GM18861 (cell line): ENCODE data around the gene PAQR3.
A peak's percentile ranks its signal among the peaks of the same experiment; 100 is the strongest.
"Not testable (repeated sequence)": the region's sequence is repeated elsewhere in the genome, so short reads cannot be mapped to it uniquely, and the experiment has no call there.

Source experiments
- ATAC-seq: cut with Tn5 transposase; IDR thresholded peaks from one replicate; pipeline ENCODE4 v1.9.1; 2021; ENCODE audit not compliant: unreplicated experiment

The PAQR3 gene

GRCh38 chr4:78930016-78930629 lies 9.1 kb downstream of the PAQR3 start:
- no peak for ATAC-seq

- ATAC-seq: no peak
Measured at GRCh38 chr4:78928835-78929234, 10.4 kb downstream of the PAQR3 start.

GRCh38 chr4:78926826-78927225 lies 12.4 kb downstream of the PAQR3 start:
- no peak for ATAC-seq

GRCh38 chr4:78923464-78924312 lies 15.6 kb downstream of the PAQR3 start:
- ATAC-seq: peak; percentile 66

GRCh38 chr4:78922207-78922606 lies 17.0 kb downstream of the PAQR3 start:
- no peak for ATAC-seq

- no peak for ATAC-seq
Measured at GRCh38 chr4:78910612-78911011, 28.6 kb downstream of the PAQR3 start.

GRCh38 chr4:78908974-78909373 lies 30.3 kb downstream of the PAQR3 start:
- not testable (repeated sequence) for ATAC-seq

GRCh38 chr4:78907638-78908037 lies 31.6 kb downstream of the PAQR3 start:
- no peak for ATAC-seq

GRCh38 chr4:78904143-78904542 lies 35.1 kb downstream of the PAQR3 start:
- no peak for ATAC-seq

- ATAC-seq: no peak
Measured at GRCh38 chr4:78902298-78902697, 36.9 kb downstream of the PAQR3 start.

- no peak for ATAC-seq
Measured at GRCh38 chr4:78901882-78902281, 37.4 kb downstream of the PAQR3 start.

GRCh38 chr4:78899302-78899701 lies 39.9 kb downstream of the PAQR3 start:
- no peak for ATAC-seq

GRCh38 chr4:78889955-78890354 lies 49.3 kb downstream of the PAQR3 start:
- ATAC-seq: no peak

GRCh38 chr4:78885598-78885997 lies 53.6 kb downstream of the PAQR3 start:
- ATAC-seq: no peak

GRCh38 chr4:78880874-78881492 lies 58.3 kb downstream of the PAQR3 start:
- no peak for ATAC-seq

- no peak for ATAC-seq
Measured at GRCh38 chr4:78878031-78878430, 61.2 kb downstream of the PAQR3 start.

GRCh38 chr4:78876568-78877320 lies 62.5 kb downstream of the PAQR3 start:
- no peak for ATAC-seq

GRCh38 chr4:78870056-78870455 lies 69.2 kb downstream of the PAQR3 start:
- no peak for ATAC-seq

- ATAC-seq: not testable (repeated sequence)
Measured at GRCh38 chr4:78868712-78869111, 70.5 kb downstream of the PAQR3 start.

GRCh38 chr4:78865451-78865850 lies 73.8 kb downstream of the PAQR3 start:
- no peak for ATAC-seq

GRCh38 chr4:78864405-78865024 lies 74.7 kb downstream of the PAQR3 start:
- peak; percentile 42 for ATAC-seq
